CMK (cell line): ENCODE data around the gene MAP1B.

Experiments used
- DNase-seq: peaks from one replicate; pipeline ENCODE4 v3.0.0-alpha.2; 2010; ENCODE audit warnings: low read depth

Gene MAP1B

DNA sequence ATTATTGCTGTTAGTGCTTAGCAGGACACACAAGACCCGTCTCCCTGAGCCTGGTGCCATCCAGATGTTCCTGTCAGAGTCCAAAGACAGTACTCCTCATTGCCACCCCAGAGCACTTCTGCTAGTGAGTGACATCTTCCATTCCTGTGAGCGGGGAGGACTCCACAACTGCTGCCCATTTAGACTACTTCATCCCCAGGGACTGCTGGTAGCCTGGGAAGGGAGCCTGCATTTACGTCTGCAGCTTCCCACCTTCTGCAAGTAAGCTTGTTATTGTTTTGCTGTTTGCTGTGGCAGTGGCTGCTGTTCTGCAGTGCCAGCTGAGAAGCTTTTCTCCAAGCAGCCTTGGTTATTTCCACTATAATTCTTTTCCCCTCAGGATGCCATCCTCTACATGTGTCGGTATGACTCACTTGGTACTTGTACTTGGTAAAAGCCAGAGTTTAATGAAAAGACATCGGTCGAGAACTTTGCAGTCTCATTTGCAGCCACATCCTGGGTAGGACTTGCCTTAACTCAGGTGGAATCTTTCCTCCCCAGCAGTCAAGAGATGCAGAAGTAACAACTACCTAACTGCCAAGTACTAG, 10.6 kb upstream of the MAP1B start:
- no peak for DNase-seq

GRCh38 chr5:72101828-72102227, 5.4 kb upstream of the MAP1B start:
- DNase-seq: no peak

DNA sequence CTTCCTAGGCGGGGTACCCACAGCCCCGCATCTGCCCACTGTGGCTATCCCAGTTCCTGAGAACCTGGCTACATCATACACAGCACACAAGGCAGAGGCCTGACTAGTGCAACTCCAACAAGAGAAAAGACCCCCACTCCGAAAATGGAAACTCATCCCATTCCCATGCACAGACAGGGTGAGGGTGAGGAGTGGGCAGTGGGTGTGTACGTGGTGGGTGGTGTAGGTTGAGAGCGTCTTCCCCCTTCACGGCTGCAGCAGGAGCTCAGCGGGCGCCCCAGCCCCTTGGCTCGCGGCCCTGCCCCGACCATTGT, 501 bp upstream of the MAP1B start:
- DNase-seq: no peak

GRCh38 chr5:72107901-72108201, 576 bp downstream of the MAP1B start:
- DNase-seq: no peak

DNA sequence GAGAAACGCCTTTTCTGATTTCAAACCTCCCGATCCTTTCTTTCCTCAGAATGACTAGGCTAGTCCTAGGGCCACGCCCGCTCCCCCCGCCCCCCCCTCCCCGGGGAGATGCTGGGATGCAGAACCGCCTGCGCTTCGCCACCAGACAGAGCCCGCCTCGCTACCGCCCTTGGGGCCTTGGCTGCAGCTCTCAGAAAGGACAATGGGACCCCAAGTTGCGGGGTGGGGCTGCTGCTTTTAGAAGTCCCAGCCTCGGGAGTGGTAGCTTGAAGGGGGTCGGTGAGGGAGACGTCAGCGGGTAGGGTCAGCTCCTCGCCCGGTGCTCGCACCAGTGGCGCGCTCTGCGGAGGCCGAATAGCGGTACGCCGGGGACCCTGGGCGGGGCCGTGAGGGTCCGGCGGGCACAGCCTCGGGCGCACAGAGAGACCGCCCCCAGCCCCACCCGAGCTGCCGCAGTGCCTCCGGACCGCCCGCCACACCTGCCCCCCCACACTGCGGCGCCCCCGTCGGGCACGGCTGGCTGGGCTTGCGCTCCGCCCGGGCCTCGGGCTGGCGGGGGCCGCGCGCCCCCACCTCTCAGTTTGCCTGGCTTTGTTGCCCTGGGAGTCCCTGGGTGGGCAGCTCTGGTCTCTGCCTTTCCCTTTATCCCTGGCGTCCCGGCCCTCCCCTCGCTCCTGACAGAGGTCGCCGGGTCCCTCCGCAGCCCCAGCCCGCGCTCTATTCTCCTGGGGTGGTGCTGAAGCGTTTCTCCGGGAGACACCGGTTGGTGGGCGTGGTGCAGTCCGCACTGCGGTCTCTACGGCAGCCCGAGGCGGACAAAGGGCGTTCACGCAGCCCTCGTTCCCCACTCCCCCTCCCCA, 1.2 kb downstream of the MAP1B start:
- peak; percentile 47 for DNase-seq

DNA sequence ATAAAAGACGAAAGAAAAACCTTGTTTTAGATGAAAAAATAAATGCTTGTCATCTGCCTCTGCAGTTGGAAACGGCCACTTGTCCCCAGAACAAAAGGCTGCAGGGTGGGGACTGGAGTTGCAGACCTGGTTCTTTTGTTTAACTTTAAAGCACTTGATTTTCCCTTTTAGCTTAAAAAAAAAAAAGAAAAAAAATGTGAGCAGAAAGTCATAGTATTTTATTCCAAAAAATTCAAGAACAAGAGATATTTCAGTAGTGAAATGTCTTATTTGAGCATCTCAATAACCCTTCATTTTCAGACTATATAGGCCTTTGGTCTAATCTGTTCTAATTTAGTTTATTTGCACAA, 1.8 kb downstream of the MAP1B start:
- DNase-seq: no peak

DNA sequence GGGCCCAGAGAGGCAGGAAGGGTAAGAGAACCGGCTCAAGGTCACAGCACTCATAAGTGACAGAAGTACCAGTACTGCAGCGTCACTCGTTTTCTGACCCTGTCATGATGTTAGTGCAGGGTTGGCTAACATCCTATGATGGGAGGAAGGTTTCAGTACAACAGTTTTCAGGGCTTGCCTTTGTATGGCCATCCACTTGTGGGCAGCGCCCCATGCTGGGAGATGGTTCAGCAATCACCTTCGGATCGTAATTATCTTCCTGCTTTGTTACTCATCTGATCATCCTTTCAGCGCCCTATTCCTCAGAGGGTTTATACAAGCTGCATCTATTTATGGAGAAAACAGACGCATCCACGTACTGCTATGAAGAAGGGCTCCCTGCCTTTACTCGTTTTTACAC, 2.4 kb downstream of the MAP1B start:
- no peak for DNase-seq

- no peak for DNase-seq
Observed at GRCh38 chr5:72110394-72111013, 3.2 kb downstream of the MAP1B start.

- DNase-seq: no peak
Observed at GRCh38 chr5:72112389-72112788, 5.1 kb downstream of the MAP1B start.

DNA sequence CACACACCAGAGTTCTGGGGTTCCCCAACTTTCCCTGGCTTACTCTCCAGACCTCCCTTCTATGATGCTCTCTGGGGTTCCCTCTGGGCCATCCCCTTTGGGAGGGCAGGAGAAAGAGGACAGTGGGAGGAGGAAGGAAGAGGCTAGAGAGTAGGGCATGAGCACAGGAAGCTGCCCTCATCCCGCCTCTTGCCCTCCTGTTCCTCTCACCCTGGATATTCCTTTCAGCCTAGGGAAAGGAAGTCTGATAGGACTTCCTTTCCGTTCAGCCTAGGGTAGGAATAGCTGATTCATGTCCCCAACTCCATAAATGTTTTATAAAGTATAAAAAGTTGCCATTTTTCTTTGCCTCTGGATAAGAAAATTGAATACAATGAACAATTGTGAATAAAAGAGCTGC, 7.4 kb downstream of the MAP1B start:
- no peak for DNase-seq

DNA sequence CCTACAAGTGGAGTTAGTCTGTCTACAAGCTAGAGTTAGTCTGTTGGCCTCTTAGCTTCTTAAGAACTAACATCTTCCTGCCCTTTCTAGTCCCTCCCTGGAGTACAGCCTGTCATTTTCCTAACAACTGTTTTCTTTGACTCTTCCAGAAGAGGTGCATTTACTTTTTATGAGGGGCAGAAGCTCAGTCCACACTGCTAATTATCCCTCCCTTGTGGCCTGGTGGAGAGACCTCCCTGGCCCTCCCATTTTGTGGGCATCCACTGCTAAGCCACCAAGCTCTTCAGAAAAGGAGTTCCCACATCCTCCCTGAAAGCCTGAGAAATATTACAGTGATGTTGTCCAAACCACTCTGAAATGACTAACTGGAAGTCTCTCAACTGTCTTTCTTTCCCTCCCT, 8.0 kb downstream of the MAP1B start:
- no peak for DNase-seq

GRCh38 chr5:72117307-72117706, 10.0 kb downstream of the MAP1B start:
- DNase-seq: no peak

- no peak for DNase-seq
Observed at GRCh38 chr5:72121052-72121779, 13.9 kb downstream of the MAP1B start.

- DNase-seq: no peak
Observed at GRCh38 chr5:72121780-72122445, 14.6 kb downstream of the MAP1B start.

DNA sequence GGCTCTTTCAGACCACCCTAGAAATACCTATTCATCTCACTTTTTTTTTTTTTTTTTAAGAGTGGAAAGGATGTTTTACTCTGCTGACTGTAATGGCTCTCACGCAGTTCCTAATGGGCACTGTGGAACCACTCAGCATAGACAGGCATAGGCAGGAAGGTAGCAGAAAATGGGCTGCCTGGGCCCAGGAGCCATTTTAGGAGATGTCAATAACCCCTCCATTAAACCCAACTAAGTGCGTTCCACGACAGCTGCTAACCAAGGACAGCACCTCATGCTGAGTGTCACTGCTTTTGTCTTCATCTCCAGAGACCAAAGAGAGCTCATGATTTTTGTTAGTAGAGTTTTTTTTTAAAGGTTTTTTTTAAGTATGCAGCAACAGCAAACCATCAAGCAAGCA, 15.3 kb downstream of the MAP1B start:
- no peak for DNase-seq

- no peak for DNase-seq
Observed at GRCh38 chr5:72123764-72124376, 16.6 kb downstream of the MAP1B start.

DNA sequence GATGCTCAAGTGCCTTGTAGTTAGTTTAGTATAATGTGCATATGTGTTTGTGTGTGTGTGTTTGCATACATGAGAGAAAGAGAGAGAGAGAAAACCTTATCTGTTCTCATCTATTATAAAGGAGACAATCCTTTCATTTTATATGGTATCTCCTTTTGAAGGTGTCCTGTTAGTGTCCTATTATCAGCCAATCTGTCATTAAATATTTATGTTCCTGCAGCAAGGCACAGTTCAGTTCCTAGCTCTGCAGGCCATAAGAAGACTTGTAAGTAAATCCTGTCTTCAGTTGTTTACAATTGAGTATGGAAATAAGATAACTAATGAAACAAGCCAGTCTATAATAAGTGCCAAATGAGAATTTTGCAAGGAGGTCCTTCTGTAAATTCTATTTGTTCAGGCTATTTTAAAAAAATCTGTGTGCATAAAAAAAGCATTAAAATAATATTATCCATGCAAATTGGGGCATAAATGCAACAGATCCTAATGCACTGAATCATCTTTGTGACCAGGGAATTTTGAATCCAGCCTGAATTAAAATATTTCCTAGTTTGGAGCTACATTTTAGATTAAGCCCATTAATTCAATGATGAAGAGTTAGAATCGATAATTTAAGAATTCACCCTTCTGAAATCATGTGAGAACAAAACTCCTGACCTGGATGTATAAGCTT, 18.1 kb downstream of the MAP1B start:
- DNase-seq: no peak

GRCh38 chr5:72125941-72126620, 18.8 kb downstream of the MAP1B start:
- no peak for DNase-seq

- DNase-seq: no peak
Observed at GRCh38 chr5:72126796-72127195, 19.5 kb downstream of the MAP1B start.

GRCh38 chr5:72129725-72130124, 22.4 kb downstream of the MAP1B start:
- no peak for DNase-seq

DNA sequence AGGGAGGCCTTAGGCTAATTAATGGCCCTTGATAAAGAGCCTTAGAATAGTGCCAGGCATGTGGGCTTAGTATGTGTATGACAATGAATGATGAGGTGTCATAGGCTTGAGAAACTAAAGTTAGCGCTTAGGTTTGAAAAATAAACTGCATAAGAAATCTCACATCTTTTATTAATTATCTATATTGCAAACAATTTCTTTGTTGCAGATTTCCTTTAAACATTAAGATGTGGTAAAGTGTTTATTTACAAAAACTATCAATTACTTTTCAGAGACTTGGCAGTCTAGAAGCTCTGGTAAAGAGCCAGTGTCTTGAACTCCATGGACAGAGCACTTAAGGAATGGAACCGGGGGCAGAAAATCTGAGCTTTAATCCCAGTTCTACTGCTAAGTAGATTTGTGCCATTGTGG, 23.1 kb downstream of the MAP1B start:
- no peak for DNase-seq
